ENCODE data around the gene UBA6.
"Not testable (repeated sequence)": the region's sequence is repeated elsewhere in the genome, so short reads cannot be mapped to it uniquely, and the experiment has no call there.

The UBA6 gene

GRCh38 chr4:67682266-67682665 lies 18.7 kb downstream of the UBA6 start:
- Histone ChIP-seq H3K4me3 (no peak overlapping the region), H3K27ac (no peak overlapping the region)

GRCh38 chr4:67680581-67681222 lies 20.3 kb downstream of the UBA6 start:
- Histone ChIP-seq H3K27ac (no peak overlapping the region), H3K4me3 (no peak overlapping the region)

DNA sequence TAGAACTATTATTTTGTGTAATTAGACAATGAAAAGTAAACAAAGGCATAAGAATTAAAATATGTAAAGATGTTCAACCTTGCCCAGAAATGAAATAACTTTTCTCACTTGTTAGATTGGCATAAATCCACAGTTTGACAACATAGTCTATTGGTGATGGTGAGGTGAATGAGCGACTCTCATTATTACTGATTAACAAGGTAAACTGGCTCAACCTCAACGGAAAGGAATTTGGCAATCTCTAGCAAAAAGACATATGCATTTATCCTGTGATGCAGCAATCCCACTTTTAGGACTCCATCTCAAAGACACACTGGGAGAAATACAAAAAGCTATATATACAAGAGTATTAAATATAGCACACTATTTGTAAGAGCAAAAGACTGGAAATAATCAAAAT lies 22.3 kb downstream of the UBA6 start:
- no peak overlapping the region for H3K27ac ChIP-seq
- no peak overlapping the region for H3K4me3 ChIP-seq

DNA sequence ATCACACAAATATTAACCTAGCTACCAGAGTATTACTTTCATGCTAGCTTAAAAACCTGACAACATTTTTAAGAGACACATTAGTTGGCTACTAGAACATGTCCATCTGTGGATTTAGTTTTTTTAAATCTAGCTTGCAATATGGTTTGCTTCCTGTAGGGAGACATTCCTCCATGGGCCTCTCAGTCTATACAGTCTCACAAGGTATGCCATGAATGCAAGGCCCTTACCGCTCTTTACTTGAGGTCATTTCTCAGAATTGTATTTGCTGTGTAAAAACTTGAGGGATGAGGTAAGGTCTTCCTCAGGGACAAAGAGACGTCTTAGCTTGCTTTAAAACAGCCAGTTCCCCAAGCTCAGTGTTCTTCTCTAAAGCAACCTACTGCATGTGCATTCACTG lies 26.9 kb downstream of the UBA6 start:
- Histone ChIP-seq H3K27ac (no peak overlapping the region), H3K4me3 (no peak overlapping the region)

- no peak overlapping the region for H3K27ac ChIP-seq
- H3K4me3 ChIP-seq = no peak overlapping the region
Measured at GRCh38 chr4:67668315-67668714, 32.6 kb downstream of the UBA6 start.

GRCh38 chr4:67660418-67660817 lies 40.5 kb downstream of the UBA6 start:
- Histone ChIP-seq H3K4me3 (no peak overlapping the region), H3K27ac (no peak overlapping the region)

DNA sequence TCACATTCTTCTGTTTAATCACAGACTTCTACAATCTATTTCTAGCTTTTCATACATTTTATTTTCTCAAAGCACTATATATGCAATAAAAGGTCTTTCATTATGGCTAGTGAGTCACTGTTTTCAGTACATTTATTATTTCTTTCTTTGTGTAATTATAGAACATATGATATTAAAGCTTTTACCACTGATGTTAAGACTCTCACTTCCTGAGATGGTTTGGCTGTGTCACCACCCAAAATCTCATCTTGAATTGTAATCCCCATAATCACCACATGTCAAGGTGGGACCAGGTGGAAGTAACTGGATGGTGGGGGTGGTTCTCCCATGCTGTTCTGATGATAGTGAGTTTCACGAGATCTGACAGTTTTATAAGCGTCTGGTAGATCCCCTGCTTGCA lies 41.9 kb downstream of the UBA6 start:
- Histone ChIP-seq H3K27ac (no peak overlapping the region), H3K4me3 (no peak overlapping the region)

DNA sequence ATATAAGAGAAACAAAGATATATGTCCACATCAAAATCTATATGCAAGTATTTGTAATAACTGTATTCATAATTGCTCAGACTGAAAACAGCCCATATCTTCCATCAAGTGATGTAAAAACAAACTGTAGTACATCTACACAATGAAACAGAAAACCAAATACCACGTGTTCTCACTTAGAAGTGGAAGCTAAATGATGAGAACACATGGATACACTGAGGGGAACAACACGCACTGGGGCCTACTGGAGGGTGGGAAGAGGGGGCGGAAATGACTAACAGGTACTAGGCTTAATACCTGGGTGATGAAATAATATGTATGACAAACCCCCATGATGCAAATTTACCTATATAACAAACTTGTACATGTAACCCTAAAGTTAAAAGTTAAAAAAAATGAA lies 42.7 kb downstream of the UBA6 start:
- H3K4me3 ChIP-seq = no peak overlapping the region
- H3K27ac ChIP-seq = no peak overlapping the region

- Histone ChIP-seq H3K4me3 (no peak overlapping the region), H3K27ac (no peak overlapping the region)
Measured at GRCh38 chr4:67651536-67651935, 49.4 kb downstream of the UBA6 start.

GRCh38 chr4:67638136-67638535 lies 62.8 kb downstream of the UBA6 start:
- Histone ChIP-seq H3K27ac (no peak overlapping the region), H3K4me3 (no peak overlapping the region)

GRCh38 chr4:67636978-67637377 lies 64.0 kb downstream of the UBA6 start:
- H3K4me3 ChIP-seq, H3K27ac ChIP-seq: not testable (repeated sequence)

- no peak overlapping the region for H3K4me3 ChIP-seq
- H3K27ac ChIP-seq = no peak overlapping the region
Measured at GRCh38 chr4:67635331-67635730, 65.6 kb downstream of the UBA6 start.

DNA sequence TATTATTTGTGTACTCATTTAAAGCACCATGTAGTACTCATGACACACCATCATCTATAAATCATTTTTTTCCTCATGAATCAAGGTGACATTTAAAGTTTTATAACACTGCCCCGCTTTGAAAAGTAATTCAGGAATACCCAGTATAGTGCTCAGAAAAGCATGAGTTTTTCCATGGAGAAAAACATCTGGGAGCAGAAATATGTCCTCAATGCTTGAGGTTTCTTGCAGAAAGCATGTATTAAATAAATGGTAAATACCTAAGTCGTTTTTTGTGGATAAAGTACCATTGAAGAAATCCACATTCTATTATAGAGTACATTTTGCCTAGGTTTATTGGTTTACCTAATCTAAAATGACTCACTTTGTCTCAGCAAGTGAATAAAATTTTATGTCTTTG lies 66.2 kb downstream of the UBA6 start:
- H3K4me3 ChIP-seq = no peak overlapping the region
- no peak overlapping the region for H3K27ac ChIP-seq

- Histone ChIP-seq H3K4me3 (no peak overlapping the region), H3K27ac (no peak overlapping the region)
Measured at GRCh38 chr4:67632492-67632891, 68.5 kb downstream of the UBA6 start.

DNA sequence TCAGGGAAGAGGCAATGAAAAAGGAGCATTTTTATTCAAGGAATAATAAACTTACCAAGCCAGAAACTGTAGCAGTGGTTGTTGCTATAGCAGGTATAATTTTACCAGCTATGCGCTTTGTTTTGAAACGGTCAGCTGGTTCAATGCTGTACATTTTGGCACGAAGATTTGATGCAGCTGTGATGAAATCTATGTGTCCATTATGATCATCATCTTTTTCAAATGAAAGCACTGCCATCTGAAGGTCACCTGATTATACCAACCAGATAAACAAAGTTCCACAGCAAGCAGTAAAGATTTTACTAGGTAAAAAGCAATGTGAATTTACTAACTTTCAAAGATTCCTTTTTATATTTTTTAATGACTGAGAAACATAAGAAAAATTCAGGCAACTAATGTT lies 76.0 kb downstream of the UBA6 start:
- H3K4me3 ChIP-seq = no peak overlapping the region

DNA sequence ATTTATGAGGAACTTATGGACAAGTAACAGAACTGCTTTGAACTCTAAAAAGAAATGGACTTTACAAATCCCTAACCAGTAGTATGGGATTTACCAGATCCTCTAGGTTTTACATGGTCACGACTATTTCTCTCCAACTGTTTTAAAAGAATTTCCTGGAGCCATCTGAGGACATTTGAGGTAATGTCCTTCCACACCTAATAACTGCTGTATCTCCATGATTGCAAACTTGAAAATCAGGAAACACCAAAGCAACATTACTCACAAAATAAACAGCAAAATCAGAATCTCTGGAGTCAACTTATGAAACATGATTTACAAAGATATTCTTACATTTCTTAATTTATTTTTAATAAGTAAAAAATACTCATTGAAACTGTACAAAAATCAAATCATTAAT lies 84.5 kb downstream of the UBA6 start:
- Histone ChIP-seq H3K4me3 (no peak overlapping the region), H3K27ac (no peak overlapping the region)

More for the DNA sequence above, 76.0 kb downstream of the UBA6 start:
- H3K27ac ChIP-seq = no peak overlapping the region

DNA sequence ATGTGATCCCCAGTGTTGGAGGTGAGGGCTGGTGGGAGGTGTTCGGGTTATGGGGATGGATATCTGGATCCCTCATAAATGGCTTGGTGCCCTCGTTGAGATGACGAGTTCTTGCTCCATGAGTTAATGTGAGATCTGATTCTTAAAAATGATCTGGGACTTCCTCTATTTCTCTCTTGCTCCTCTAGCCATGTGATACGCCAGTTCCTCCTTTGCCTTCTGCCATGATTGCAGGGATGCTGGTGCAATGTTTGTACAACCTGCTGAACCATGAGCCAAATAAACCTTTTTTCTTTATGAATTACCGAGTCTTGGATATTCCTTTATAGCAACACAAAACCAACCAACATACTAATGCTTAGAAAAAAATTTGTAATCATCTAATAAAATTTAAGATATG lies 85.8 kb downstream of the UBA6 start:
- Histone ChIP-seq H3K27ac (no peak overlapping the region), H3K4me3 (no peak overlapping the region)

DNA sequence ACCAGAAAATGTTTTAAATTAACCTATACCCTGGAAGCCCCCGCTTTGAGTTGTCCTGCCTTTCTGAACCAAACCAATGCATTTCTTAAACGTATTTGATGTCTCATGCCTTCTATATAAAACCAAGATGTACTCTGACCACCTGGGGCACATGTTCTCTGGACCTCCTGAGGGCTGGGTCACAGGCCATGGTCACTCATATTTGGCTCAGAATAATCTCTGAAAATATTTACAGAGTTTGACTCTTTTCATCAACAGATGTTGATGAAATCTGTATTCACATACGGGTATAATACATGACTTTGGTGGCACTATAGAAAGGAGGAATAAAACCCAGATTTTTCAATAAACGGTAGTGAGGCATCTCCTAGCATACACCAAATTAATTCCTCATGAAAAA lies 86.8 kb downstream of the UBA6 start:
- H3K4me3 ChIP-seq = no peak overlapping the region
- H3K27ac ChIP-seq = no peak overlapping the region

DNA sequence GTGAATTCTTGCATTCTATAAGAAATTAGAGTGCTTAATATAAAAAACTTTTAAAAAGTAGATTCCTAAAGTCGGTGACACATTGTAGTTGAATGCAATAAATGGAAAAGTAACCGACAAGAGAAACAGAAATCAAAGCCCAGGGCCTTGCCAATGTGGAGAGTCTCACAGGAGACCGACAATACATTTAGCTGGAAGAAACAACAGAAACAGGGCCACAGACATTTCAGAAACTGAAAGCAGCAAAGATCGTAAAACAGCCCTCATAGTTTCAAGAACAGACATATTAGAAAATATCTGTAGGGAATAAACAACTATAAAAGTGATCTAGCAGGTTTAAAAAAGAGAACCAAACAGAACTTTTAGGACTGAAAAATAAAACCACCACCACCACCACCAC lies 92.9 kb downstream of the UBA6 start:
- no peak overlapping the region for H3K4me3 ChIP-seq
- no peak overlapping the region for H3K27ac ChIP-seq

- Histone ChIP-seq H3K4me3 (no peak overlapping the region), H3K27ac (no peak overlapping the region)
Measured at GRCh38 chr4:67604749-67605148, 96.2 kb downstream of the UBA6 start.

DNA sequence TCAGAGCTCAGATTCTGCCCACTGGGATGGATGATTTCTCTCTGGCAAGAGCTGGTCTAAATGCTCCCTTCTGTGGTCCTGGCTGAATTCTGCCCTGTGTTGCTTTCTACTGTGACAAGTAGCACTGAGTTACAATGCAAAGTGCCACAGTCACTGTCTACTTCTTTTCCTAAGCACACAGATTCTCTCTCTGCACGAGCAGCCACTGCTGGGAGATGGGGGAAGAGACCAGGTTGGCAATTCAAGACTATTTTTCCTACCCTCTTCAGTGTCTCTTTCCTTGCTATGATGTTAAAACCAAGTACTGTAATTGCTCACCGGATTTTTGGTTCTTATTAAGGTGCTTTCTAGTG lies 97.0 kb downstream of the UBA6 start:
- Histone ChIP-seq H3K27ac (no peak overlapping the region), H3K4me3 (no peak overlapping the region)

- Histone ChIP-seq H3K4me3 (no peak overlapping the region), H3K27ac (no peak overlapping the region)
Measured at GRCh38 chr4:67603310-67604028, 97.5 kb downstream of the UBA6 start.

All from skin epidermis (tissue), 12 donors.